ENCODE measurements around the gene CBX6. TPM values are rescaled to one million over a fixed set of nuclear protein-coding genes. Genes with fewer than 3 reads are reported as not detected.

The CBX6 gene
- total RNA-seq, 1 donor from 2014 or later, result 18.0 TPM

GRCh38 chr22:38840129-38840528 lies 31.9 kb downstream of the CBX6 start:
- DNase-seq, result no peak

GRCh38 chr22:38839686-38840085 lies 32.3 kb downstream of the CBX6 start:
- no peak for DNase-seq

- no peak for DNase-seq
Observed at GRCh38 chr22:38837414-38837928, 34.5 kb downstream of the CBX6 start.

GRCh38 chr22:38835888-38836301 lies 36.1 kb downstream of the CBX6 start:
- DNase-seq, result no peak

GRCh38 chr22:38834991-38835390 lies 37.0 kb downstream of the CBX6 start:
- DNase-seq, result no peak

GRCh38 chr22:38834215-38834953 lies 37.6 kb downstream of the CBX6 start:
- no peak for DNase-seq

GRCh38 chr22:38833061-38833460 lies 39.0 kb downstream of the CBX6 start:
- no peak for DNase-seq

GRCh38 chr22:38832005-38832978 lies 39.7 kb downstream of the CBX6 start:
- no peak for DNase-seq

- DNase-seq, result no peak
Observed at GRCh38 chr22:38831166-38831945, 40.7 kb downstream of the CBX6 start.

- DNase-seq, result no peak
Observed at GRCh38 chr22:38830845-38831108, 41.2 kb downstream of the CBX6 start.

GRCh38 chr22:38830026-38830844 lies 41.8 kb downstream of the CBX6 start:
- no peak for DNase-seq

GRCh38 chr22:38829485-38829884 lies 42.5 kb downstream of the CBX6 start:
- DNase-seq, result no peak

GRCh38 chr22:38828616-38829205 lies 43.3 kb downstream of the CBX6 start:
- DNase-seq, result no peak

- no peak for DNase-seq
Observed at GRCh38 chr22:38828191-38828590, 43.8 kb downstream of the CBX6 start.

GRCh38 chr22:38827510-38827909 lies 44.5 kb downstream of the CBX6 start:
- no peak for DNase-seq

GRCh38 chr22:38826801-38827200 lies 45.2 kb downstream of the CBX6 start:
- no peak for DNase-seq

- no peak for DNase-seq
Observed at GRCh38 chr22:38826386-38826785, 45.6 kb downstream of the CBX6 start.

GRCh38 chr22:38824585-38824984 lies 47.4 kb downstream of the CBX6 start:
- no peak for DNase-seq

- DNase-seq, result no peak
Observed at GRCh38 chr22:38823637-38824036, 48.4 kb downstream of the CBX6 start.

GRCh38 chr22:38823076-38823475 lies 48.9 kb downstream of the CBX6 start:
- no peak for DNase-seq

- DNase-seq, result no peak
Observed at GRCh38 chr22:38820020-38820419, 52.0 kb downstream of the CBX6 start.

Data from skin of body (tissue), 2 donors.